GM08714 (cell line): Measurements from ENCODE around the gene SKAP1.

ENCODE experiments used
- H3K4me3 ChIP-seq: fragments of 200-500 bp; sonication (Bioruptor generic); 2 replicates; pipeline ENCODE4 v1.5.1; 2014; ENCODE audit warnings: mild to moderate bottlenecking, low read length, inconsistent platforms
- ZNF274 ChIP-seq: IDR thresholded peaks from 2 replicates; pipeline ENCODE4 v1.6.1; 2012; ENCODE audit warnings: mild to moderate bottlenecking, low read depth, low read length

Gene SKAP1

DNA sequence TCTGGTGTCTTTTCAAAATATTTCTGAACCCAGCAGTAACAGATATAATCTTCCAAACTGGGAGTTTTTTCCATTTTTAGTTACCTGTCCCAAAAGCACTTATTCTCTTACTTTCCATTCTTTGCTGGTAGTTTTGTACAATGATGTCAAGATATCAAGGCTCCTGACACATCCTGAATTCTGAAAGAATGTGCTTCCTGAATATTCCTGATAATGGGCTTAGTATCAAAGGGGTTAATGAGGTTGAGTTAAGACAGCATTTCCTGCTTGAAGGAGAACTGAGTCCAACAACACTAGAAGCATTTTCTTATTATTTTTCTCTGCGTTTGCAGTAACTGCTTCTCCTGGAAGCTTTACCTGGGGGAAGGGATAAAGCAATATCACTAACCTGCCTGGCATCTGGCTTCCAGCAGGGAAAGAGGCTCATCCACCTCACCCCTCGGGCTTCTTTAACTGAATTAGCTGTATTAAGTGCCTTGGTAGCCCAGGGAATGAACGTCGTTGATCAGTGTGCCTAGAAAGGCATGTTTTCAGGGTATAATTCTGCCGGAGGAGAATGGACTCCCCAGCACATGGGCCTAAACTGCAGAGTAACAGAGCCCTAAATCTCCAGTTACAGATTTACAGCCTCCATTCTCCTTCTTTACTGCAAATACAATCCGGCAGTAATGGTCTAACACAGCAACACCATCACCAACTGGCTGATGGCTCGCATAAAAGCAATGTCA lies 188.1 kb downstream of the SKAP1 start:
- no peak overlapping the region for H3K4me3 ChIP-seq
- no peak for TF ChIP-seq ZNF274

DNA sequence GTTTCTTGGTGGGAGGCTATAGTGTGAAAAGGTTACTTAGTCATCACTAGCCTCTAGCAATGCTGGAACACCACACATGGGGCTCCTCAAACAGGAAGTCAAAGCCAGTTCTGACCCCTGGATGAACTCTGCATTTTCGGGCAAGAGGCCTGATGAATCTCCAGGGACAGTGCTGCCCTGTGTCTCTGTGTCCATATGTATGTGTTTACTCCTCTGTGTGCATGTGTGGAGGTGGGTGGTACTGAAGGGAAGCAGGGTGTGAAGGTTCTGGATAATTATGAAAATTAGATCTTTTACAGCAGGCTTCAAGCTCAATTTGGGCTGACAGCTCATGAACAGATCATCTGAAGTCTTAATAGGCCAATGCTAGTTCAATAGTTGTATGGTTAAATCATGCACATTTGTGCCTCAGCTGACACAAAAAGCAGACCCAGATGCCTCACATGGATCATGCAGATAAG lies 188.9 kb downstream of the SKAP1 start:
- TF ChIP-seq ZNF274, result no peak
- H3K4me3 ChIP-seq, result no peak overlapping the region

DNA sequence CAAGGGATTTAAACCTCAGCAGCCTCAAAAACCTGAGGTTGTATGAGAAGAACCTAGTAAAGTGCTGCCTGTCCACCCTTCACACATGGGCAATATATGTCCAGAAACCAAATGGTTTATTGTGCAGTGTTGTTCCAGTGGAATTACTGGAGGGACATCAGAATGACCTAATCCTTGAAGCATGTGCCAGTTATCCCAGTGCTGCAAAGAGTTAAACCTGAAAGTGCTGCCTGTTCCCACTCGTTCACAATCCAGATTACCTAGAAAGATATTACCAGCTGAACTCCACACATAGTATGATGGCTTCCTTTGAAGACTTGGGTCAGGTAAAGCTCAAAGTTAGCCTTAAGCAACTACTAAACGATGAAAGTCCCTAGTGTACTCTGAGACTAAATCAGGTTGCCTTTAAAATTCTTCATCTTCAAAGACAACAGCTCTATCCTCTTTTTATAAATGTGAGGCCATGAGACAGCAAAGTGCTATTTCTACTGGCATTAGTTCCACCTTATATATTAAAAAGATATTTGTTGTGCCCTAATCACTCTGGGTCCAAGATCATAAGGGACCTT lies 189.4 kb downstream of the SKAP1 start:
- no peak overlapping the region for H3K4me3 ChIP-seq
- TF ChIP-seq ZNF274, result no peak

DNA sequence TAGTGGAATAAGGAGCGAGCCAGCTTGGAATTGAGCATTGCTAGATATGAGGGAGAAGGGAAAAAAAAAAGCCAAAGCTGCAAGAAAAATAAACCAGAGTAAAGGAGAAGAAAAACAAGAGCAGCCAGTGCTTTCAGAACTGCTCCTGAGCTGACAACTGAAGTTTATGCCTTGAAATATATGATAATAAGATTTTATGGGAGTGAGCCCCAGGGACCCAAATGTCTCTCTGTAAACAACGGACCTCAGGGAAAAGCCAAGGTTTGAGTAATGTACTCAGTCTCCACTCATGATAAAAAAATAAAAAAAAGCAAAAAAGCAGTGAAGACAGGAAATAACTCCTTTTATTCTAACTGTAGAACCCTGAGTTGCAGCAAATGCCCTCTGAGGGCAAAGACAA lies 189.9 kb downstream of the SKAP1 start:
- TF ChIP-seq ZNF274, result no peak
- H3K4me3 ChIP-seq, result no peak overlapping the region

DNA sequence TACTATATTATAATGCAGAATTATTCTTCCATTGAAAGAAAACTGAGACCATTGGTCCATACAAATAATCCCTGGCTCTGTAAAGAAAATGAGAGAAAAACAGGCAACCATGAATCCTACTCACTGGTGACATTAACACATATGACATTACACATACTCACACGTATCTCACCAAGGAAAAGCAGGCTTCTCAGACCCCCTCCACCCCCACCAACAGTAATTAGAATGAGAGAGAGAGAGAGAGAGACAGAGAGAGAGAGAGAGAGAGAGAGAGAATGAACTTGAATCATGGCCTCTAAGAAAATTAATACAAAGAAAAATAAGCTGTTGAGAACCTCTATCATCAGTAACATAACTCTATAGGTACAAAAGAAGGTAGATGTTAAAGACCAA lies 190.4 kb downstream of the SKAP1 start:
- TF ChIP-seq ZNF274, result no peak
- no peak overlapping the region for H3K4me3 ChIP-seq

DNA sequence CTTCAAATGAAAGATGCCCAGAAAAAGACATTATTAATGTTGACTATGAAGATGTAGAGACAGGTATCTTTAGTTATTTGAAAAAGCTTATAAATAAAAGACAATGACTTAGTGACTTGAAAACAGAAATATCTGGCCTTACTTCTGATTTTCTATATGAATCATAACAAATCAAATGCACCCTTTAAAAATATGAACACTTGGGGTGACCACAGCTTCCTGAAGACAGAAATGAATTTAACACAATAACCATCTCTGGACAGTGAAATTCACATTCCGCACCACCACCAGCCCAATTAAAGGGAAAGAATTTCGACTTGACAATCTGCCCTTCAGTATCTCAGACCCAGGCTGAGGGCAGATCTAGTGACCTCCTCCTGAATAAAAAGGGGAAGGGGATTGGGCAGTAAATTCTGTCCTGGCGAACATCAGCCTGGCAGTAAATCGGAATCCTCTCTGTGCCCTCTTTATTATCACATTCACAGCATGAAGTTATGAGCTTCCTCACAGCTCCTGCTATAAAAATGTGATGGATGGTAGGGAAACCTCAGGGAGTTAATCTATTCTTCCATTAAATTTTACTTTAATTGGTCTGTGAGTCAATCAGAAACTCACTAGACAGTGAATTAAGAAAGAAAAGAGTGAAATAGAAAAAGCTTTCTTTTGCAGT lies 190.9 kb downstream of the SKAP1 start:
- TF ChIP-seq ZNF274, result no peak
- H3K4me3 ChIP-seq, result no peak overlapping the region; the same call in 1 of the 2 replicates

DNA sequence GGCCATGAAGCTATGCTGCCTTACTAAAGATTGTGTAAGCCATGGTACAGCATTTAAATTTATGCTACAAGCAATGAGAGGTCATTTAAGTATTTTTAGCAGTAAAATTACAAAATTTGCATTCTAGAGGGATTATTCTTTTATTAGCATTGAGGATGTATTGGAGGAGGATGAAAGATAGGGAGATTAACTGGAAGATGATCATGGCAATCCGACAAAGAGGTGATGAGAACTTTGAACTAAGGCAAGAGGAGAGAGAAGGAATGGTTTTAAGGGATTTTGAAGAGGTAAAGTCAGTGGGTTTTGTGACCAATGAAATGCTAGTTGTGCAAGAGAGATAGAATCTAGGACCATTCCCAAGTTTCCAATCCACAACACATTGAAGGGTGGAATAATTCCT lies 192.6 kb downstream of the SKAP1 start:
- no peak overlapping the region for H3K4me3 ChIP-seq
- no peak for TF ChIP-seq ZNF274

DNA sequence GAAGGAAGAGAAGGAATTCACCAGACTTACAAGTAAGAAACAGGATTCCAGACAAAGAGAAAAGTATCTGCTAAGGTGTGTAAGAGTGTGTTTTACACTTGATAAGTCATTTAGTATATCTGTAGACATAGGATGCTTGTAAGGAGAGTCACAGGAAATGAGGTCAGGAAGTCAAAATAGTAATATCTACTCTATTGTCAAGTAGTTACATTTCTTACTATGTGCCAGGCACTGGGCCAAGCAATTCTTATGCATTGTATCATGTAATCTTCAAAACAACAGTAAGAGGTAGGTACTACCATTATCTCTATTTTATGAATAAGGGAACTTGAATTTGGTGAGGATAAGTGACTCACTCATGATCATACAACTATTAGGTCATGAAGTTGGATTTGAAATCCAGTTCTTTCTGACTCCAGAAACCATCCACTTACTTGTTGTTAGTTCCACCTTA lies 193.3 kb downstream of the SKAP1 start:
- no peak overlapping the region for H3K4me3 ChIP-seq
- no peak for TF ChIP-seq ZNF274

DNA sequence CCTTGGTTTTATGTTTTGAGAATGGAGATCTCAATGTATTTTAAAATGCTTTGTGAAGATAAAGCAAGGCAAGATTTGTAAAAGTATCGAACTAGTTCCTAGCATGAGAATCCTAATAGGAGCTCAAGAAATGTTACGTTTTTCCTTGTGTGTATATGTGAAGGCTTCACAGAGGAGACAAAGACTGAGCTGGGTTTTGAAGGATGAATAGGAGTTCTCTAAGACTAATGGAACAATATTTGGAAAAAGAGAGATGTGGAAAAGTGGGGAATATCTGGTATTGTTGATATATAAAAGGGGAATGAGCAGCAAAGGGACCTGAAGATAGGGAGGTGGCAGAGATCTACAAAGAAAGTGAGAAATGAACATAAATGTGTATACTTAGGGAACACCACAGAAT lies 195.1 kb downstream of the SKAP1 start:
- no peak overlapping the region for H3K4me3 ChIP-seq
- TF ChIP-seq ZNF274, result no peak

DNA sequence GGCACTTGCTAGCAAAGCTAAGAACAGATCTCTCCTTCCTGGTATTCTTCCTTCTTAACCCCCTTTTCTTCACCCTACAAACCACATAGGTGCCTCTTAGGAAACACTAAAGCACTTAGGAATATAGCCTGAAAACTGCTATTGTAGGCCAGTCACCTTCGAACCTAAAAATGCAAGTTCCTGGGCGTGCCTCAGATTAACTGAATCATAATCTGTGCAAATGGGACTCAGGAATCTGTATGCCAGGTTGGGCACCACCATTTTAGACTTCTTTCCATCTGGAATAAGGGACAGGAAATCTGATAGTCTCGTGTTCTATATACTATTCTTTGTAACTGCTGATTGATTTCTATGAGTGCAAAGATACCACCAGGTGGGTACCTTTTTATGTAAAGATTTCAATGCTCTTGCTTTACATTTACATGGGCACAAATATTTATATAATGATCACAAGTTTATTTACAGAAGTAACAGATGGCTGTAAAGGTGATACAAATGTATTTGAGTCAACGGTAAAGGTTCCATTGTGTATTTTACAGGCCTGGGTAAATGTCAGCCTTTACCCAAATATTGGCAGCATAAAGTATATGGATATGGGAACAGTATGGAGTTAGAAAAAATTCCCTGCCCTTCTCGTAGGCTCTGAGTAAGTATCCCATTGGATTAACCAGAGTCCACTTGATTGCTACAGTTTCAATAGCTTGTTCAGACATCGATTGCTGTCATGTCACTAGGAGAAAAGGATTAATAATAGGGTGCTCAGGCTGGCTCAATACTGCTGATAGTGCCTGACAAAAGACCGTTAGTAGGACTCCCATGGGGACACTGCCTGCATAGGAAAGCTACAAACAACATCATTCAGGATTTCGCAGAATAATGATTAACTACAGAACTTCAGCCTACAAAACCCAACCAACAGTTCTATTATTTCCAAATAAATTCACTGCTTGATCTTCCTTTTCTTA lies 197.7 kb downstream of the SKAP1 start:
- TF ChIP-seq ZNF274, result no peak

DNA sequence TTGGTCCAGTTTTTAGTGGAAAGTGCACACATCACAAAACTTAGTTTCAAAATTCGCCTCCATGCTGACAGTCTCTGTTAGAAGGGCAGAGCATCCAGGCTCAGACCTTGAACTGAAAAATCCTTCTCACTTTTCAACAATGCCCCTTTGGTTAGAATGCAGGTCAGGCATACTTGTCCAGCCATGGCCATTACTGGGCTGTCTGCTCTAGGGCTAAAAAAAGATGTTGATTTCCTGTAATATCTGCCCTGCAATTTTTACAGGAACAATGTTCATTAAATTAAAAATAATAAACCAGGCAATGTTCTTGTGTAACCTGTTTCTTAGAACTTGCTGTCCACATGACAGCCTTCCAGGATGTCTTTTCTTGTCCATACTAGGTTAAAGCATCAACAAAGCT lies 200.1 kb downstream of the SKAP1 start:
- TF ChIP-seq ZNF274, result no peak
- H3K4me3 ChIP-seq, result no peak overlapping the region

More for the DNA sequence above, 197.7 kb downstream of the SKAP1 start:
- H3K4me3 ChIP-seq, result no peak overlapping the region

DNA sequence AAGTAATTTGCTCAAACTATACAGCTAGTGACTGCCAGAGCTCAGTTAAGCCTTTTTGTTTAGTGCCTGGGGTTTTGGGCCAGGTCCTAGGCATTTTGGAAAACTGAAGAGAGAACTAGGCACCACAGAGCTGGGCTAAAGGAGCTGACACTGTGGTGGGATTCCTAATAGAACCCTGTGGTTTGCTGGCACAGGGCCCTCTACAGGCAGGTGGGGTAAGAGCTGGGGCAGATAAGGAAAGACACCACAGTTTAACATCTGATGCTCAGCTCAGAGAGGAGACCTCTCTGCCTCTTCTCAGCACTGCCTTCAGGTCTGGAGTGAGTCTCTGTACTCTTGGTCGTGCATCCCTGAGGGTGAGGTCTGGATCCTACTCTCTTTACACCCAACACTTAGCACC lies 201.3 kb downstream of the SKAP1 start:
- no peak for TF ChIP-seq ZNF274
- H3K4me3 ChIP-seq, result no peak overlapping the region

DNA sequence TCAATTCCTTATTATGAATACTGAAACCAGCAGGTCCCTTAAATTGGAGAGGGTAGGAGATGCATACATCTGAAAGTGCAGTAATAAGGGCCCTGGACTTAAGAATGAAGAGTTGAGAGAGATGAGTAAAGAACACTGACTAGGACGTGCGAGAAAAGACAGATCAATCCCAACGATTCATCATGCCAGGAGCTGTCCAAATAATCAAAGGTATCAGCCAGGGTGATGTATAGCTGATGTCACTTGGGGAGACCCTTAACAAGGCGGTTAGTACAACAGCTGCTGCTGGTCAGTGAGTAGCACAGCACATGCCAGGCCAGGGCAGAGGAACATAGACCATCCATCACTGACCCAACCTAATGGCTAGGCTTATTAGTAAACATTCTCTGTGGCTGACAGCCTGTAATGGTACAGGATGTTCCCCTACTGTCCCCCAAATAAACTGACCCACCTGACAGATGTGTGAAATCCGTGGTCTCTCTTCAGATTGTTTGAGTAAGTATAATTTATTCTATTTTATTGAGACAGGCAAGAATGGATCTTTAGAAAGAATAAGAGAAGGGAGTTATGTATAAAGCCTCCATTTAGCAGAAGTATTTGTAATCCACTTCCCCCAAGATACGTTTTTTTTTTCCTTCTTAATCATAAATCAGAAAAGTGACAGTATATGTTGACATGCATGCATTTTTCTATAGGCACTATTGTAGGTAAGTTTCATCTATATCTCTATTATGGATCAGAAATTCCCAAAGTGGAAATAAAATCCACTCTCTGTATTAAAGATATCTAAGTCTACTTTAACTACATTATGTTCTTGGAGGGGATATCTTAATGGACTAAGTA lies 204.1 kb downstream of the SKAP1 start:
- no peak overlapping the region for H3K4me3 ChIP-seq
- TF ChIP-seq ZNF274, result no peak
